NK-92 (cell line): ENCODE results near the gene MED15.
A peak's percentile ranks its signal among the peaks of the same experiment; 100 is the strongest.

Experiments used
- DNase-seq: peaks from one replicate; lab custom pipeline; 2025; ENCODE audit not compliant: unreplicated experiment; lab: John Stamatoyannopoulos, UW

Gene MED15

DNA sequence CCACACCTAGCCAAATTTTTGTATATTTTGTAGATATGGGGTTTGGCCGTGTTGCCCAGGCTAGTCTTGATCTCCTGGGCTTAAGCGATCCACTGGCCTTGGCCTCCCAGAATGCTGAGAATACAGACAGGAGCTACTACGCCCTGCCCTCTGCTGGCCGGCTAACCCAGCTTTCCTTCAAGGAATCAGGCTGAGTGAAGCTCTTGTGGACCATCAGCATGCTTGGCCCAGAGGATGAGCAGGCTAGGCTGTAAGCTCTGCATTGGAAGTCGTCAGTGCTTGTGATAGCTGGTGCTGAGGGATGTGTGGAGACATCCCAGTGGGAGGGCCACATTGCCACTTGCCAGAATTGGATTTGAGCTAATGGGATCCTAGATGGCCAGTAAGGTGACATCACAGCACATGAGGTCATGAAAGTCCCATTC, 60.6 kb downstream of the MED15 start:
- no peak for DNase-seq

DNA sequence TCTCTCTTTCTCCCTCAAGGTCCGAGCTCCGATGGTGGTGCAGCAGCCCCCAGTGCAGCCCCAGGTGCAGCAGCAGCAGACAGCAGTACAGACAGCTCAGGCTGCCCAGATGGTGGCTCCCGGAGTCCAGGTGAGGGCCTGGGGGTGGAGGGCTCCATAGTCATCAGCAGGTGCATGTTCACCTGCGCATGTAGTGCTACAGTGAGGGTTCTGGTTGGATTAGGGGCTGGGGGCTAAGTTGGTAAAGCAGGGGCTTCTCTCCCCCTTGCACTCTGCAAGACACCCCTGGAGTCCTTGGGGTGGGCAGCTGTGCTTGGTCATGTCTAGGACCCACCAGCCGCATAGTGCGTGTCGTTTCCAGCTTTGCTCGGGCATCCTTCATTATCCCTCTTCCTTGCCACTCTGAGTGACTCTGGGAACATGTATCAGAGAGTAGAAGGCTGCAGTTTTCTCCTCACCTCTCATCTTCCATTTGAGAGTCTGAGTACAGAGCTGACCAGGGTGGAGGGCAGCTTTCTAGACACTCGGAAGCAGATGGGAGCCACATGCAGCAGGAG, 61.2 kb downstream of the MED15 start:
- DNase-seq = no peak

DNA sequence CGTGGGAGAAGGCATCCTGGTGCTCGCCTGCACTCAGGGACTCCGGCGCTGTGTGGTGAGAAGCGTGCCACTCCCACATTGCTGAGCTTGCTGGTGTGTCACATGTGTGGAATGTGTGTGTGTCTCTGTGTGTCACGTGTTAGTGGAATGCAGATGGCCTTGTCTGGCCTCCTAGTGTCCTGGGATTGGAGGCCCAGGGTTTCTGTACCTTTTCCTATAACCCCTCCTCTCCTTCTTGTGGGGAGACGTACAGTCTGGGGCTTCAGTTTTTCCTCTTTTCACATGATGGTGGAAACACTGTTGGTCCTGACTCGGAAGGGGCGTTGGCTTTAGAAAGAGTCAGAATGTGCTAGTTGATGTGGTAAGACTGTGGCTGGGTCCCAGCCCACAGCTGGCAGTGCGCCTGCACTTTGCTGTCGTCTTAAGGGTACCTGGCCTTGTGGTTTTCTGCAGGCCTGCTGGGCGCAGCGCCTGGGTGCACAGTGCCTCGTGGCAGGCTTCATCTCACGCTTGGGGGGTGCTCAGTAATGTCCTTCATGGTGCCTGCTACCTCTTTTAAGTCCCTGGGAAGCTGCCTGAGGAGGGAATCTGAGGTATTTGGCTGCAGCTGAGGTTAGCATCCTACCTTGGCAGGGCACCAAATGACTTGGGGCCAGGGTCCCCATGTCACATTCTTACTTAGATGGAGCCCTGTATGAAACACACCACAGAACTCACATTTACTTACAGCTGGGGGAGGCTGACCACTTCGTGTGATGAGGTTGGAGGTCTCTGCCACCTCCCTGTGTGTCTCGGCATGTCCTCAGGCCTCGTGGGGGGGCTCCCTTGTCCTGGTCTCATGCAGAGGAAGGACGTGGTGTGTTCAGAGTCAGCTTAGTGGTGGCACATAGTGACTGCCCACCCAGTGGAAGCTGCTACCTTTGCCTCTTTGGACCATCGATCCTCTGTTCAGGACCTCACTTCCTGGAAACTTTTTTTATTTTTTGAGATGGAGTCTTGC, 61.9 kb downstream of the MED15 start:
- peak; percentile 16 for DNase-seq

DNA sequence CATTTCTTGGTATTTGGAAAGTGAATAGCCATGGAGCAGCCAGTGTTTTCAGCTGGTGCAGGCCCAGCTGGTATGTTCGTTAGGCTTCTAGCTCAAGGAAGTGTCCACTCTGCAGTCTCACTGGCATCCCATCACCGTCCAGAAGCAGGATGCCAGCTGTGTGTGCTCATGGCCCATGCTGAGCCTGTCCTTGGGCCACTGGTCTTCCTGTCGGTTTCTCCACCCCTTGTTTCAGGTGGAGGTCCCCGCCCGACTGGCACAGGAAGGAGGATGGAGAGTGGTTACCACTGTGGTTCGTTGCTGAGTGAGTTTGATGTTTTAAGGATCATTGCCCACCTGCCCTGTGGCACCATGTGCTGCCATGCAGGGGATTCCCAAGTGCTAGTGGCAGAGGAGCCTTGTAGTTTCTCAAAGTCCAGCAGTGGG, 63.7 kb downstream of the MED15 start:
- no peak for DNase-seq

DNA sequence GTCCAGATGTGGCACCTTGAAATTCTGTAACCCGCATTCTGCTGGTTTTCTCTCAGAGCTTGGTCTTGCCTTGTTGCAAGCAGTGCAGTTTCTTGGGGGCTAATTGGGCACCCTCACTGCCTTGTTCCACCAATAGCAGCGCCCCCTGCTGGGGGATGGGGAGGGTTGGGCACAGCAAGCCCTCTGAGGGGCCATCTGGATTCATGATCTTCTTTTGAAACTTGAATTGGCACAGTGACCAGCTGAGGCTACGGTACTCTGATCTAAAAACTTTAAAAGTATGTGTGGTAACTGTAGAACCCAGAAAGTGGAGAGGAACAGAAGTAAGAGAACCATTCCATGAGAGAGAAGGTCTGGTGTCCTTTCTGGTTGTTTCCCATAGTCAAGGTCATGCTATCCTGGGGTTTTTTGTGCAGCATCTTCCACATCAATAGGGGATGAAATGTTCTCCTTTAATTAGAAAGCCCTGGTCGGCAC, 64.2 kb downstream of the MED15 start:
- DNase-seq = no peak

DNA sequence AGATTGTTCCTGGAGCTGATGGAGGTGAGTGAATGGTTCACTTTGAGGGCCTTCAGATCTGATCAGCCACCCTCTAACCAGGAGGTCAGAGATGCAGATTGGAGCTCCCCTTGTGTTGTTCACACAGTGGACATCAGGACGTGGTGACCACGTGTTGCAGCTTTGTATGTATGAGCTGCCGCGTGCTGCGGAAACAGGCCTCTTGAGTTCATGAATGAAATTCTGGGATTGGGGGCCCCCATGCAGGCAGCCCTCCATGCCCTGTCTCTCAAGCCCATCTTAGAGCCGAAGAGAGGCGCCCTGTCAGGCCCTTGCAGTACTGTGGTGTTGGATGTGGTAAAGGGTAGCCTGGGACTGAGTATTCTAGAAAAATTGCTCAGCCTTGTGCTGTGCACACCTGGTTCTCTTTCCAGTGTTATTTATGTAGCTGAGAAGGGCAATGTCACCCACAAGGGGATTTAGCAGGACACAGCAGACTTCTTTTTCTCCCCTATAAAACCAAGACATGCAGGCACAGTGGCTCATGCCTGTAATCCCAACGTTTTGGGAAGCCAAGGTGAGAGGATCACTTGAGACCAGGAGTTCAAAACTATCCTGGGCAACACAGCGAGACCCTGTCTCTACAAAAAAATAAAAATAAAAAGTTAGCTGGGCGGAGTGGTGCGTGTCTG, 64.9 kb downstream of the MED15 start:
- no peak for DNase-seq

DNA sequence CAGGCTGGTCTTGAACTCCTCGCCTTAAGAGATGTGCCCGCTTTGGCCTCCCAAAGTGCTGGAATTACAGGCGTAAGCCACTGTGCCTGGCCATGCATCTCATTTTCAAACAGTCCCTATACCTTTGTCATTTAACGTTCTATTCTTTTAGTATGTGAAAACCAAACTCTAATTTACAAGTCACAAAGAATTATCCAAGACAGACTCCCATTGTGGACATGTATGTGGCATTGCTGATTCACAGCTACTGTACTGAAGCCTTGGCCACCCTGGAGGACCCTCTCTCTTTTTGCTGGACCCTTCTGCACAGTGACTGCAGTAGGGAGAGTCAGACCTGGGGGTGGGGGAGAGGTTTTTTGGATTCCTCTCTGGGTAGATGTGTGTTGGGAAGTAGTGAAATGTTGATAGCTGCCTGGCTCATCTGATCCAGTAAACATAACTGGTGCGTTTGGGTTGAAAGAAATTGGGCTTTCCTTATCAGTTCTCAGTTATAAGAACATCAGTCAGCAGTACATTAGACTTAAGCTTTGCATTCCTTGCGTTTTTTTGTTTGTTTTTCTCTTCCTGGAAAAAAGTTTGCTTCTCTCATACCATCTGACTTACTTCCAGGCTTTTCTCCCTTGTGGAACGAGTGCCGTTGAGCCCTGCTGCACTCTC, 65.9 kb downstream of the MED15 start:
- no peak for DNase-seq

DNA sequence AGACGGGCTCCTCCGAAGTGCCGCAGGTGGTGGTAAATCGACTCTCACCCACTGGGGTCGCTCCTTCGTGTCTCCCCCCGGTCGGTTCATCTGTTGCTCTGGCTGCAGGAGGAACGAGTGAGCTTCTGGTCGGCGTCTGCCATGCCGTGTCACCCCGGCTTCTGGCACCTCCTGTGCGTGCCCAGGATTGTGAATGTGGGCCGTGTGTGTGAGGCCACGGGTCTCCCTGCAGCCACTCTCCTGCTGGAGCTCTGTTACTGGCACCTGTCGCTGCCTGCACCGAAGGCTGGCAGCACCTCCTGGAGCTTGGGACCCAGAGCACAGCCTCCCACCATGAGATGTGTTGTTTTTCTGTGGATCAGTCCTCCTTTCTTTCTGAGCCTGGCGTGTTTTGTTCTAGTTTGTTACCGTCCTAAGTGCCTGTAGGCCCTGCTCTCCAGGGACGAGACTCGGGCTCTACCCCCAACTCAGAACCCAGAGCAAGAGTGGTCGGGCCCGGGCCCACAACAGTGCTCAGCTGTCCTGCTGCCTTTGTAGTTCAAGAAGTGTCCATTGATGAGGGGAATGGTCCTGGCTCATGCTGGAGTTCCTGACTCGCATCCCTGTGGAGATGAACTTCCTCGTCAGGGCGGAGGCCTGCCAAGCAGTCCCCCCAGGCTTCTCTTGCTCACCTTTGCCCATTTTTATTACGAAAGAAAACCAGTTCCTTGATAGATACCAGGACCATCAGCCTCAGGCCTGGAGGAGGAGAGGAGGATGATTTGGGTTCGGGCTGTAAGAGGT, 66.6 kb downstream of the MED15 start:
- no peak for DNase-seq

DNA sequence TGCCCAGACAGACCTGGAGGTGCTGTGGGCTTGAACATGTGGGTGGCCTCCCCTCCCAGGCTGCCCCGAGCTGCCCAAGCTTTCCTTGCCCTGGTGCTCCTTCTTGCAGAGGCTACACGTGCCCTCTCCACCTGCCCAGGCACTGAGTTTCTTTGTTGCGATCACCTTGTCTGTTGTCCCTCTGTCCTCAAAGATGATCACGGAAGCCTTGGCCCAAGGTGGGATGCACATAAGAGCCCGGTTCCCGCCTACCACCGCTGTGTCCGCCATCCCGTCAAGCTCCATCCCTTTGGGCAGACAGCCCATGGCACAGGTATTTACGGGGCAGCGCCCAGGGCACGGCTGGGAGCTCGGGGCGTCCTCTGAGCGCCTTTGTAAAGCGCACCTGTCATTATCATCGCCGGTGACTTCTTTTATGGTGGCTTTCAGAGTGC, 67.5 kb downstream of the MED15 start:
- DNase-seq = no peak

DNA sequence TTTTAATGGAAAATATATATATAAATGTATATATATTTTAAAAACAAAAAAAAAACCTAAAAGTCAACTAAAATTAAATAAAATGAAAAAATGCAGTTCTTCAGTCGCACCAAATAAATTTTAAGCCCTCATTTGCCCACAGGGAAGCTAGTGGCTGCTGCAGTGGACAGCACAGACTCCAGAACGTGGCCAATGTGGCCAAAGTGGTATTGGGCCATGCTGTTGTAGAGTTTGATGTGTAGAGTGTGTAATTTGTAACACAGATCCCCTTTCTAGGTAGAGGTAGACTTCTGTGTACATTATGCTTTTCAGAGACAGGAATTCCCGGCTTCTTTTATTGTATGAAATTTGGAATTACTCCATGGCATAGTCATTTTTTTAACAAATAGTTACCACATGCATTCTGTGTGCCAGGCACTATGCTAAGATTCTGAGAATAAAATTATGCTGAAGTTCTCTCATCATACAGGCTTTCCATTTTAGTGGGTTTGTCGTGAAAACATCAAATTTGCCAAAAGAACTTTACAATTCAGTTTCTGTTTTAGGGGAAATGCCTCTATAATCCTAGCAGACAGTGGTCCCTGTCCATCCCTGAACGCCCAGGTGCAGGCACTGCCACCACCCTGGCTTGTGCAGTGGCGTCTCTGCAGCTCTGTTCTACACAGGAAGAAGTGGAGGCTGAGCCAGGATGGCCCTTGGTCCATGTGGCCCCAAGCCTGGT, 68.5 kb downstream of the MED15 start:
- DNase-seq = no peak

DNA sequence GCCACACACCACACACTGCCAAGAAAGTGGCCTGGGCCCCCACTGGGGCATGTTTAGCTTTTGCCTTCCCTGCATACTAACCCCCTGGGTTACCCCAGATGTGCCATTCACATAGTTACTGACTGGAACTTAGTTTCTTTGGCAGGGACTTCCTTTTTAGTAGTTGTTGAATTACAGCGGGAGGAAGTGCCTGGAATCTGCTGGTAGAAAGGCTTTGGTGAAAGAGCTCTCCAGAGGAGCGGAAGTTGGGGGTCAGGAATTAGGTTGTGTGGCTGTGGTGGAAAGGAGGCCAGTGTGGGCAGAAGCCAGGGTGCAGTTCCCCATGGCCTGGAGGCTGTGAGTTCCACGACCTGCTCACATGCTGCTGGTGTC, 69.0 kb downstream of the MED15 start:
- DNase-seq = no peak

DNA sequence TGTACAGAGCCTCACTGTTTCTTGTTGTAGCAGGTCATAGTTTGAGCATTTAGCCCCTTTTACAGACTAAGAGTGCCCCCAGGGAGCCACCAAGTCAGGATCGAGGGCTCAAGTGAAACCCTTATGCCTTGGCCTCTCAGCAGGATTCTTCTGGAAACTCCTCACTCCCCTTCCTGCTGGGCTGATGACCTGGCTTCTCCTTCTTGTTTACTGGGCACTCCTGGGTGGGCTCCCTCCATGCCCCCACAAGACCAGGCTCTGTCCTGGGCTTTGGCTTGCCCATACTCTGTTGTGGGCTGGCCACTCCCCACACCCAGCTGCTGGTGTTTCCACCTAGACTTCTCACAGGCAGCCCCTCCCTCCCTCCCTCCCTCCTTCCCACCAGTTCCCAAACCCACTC, 69.6 kb downstream of the MED15 start:
- DNase-seq = no peak

DNA sequence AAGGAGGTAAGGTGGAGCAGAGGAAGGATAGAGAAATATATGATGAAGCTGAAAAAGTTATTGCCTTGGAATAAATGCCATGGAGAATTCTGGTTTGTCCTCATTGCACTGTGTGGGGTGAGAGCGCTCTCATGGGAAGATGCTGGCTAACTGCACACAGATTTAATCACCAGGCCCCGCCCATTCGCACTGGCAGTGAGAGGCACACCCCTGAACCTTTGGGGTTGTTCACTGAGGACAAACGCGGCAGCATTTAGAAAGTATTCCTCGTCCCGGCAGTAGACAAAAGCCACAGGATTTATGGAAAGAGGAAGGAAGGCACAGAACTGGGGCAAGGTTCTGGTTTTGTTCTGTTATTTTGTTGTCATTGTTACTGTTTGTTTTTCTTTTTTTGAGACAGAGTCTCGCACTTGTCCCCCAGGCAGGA, 70.2 kb downstream of the MED15 start:
- no peak for DNase-seq

DNA sequence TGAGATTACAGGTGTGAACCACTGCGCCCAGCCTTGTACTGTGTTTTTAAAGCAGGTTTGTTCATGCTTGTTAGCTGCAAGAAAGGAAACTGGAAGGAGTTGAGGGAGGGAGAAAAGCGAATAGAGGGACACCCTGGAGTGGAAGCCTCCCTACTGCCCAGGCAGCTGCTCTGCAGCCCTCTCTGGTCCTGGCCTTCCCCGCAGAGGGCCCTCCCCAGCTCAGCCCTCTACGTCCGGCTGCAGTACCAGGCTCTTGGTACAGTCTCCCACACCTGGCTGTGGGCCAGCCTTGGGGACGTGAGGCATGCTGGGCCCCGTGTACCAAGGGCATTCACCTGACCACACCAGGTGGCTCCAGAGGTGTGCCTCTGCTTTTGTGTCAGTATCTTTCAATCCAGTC, 70.8 kb downstream of the MED15 start:
- DNase-seq = no peak

DNA sequence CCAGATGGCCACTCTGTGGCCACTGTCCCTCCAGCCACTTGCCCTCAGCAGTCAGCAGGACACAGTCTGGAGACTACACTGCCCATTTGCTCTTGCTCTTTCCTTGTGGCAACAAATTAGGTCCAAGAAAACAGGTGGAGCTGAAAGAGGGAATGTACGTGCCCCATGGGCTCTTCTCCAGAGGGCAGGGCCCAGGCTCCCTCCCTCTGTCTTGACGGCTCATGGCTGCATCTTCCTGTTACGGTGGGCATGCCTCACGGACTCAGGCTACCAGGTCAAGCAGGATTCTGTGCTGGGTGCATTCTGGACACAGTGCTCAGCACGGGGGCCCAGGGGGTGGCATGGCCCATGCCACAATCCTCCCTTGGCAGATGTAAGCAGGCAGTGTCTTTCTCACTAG, 71.3 kb downstream of the MED15 start:
- no peak for DNase-seq

DNA sequence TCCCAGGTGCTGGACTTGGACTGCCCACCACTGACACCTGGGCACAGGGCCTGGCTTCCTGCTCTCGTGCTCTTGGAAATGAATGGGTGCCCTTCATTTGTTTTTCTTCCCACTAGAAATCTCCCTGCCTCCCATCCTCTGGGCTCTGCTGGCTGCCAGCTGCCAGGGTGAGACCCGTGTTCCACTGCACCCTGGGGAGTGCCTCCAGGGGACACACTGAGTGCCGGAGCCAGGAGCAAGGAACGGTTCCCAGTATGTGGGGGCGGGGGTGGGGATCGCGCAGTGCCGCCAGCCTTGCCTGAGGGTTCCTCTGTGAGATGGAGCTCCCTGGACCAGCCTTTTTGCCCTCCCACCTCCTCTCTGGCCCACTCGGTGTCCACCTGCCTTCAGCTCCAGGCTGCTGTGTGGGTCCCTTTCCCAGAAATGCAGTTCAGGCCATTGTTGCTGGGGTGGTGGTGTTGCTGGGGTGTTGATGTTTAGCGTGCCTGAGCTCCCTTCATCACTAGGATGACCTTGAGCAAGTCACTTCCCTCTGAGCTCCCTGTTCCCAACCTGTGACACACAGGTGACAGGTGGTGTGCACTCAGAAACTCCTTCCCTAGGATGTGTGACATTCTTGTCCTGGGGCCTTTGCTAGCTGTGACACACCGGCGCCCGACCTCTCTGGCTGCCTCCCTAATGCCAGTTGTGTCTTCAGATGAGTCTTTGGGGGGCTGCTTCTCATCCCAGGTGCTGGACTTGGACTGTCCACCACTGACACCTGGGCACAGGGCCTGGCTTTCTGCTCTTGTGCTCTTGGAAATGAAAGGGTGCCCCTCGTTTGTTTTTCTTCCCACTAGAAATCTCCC, 72.1 kb downstream of the MED15 start:
- no peak for DNase-seq

DNA sequence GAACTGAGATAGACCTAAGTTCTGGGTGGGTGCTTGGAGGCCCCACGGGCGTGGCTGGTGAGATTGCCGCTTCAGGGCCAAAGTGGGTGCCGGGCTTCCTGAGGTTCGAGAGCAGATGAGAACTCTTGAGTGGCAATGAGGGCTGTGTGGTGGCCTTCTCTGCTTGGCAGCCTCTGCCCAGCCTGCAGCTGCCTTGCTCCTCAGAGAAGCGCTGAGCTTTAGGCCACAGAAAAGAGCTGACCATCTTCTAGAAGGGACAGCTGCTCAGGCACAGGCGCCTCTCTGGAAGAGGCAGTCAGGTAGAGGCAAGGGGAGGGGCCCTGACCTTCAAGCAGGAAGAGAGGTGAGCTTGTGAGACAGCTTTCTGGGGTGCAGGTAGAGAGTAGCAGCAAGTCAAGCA, 72.8 kb downstream of the MED15 start:
- no peak for DNase-seq

DNA sequence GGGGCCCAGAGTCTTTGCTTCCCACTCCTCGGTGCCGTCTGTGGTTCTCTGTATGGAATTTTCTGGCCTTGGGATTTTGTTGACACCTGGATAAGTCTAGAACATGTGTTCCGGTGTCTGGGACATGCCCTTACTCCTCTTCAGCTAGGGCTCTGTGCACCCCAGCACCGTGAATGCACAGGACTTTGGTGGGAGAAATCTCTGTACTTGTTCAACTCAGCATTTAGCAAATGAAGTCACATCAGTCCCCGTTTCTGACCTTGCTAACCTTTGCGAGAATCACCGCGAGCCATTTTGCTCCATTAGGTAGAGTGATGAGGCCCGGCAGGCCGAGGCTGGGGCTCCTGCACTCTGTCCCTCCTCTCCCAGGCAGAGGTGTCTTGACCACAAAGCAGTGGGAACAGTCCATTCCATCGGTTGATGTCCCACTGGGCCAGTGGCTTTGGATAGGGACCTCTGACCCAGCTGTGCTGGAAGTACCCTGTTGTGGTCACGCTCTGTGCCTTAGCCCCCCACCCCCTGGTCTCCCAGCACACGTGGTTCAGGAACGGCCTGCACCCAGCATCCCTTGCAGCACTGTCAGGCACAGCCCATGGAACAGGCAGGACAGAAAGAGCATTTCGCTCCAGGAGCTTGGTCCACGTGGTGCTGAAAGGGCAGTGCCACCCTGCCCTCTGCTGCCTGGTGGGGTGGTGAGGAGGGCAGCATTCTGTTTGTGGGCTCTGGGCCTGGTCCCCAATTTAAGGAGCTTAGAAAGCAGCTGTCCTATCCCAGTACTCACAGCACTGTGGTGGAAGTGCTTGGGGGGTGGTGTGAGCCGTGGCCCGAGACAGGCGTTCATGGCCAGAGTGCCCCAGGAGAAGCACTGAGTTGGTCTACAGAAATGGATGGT, 73.4 kb downstream of the MED15 start:
- DNase-seq = no peak
